GM19351 (cell line): ENCODE measurements around the gene KCNJ16.

Experiments used
- ATAC-seq: cut with Tn5 transposase; IDR thresholded peaks from one replicate; pipeline ENCODE4 v1.9.1; 2021; ENCODE audit warnings: mild to moderate bottlenecking, moderate library complexity; ENCODE audit not compliant: unreplicated experiment

KCNJ16 gene

DNA sequence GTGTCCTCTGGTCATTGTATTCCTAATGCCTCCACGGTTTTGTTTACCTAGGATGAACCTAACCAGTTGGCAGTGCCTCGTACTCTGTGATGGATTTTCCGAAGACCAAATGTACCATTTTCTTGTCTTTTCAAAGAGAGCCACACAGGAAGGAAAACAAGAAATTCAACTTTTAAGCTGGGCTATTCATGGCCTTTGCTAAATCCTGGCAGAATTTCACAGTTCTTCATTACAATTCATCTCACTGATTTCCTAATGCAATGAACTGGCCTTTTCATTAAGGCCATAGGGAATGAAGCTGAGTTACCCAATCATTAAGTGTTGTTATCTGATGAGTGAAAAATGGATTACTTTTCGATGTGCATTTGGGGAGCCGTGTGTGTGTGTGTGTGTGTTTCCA lies 7.9 kb upstream of the KCNJ16 start:
- no peak for ATAC-seq

- ATAC-seq: no peak
Measured at GRCh38 chr17:70070305-70071027, 4.6 kb upstream of the KCNJ16 start.

GRCh38 chr17:70071127-70071526 lies 3.9 kb upstream of the KCNJ16 start:
- ATAC-seq: no peak

DNA sequence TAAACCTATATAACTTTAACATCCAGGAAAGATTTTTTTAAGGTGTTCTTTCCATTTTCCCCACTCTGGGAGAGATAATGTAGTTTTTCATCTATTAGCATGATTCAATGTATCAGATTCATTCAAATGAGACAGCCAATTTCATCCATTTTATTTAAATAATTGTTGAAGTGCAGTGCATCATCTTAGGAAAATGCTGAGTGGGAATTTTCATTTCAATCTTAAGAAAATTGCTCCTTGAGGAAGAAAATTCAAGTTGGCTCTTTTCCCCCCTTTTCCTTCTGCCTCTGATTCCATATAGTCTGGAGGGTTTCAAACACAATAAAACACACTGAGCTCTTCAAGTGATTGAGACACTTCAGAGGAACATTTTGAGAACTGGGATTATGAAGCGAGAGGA lies 3.4 kb upstream of the KCNJ16 start:
- ATAC-seq: no peak

- ATAC-seq: no peak
Measured at GRCh38 chr17:70072546-70073309, 2.3 kb upstream of the KCNJ16 start.

DNA sequence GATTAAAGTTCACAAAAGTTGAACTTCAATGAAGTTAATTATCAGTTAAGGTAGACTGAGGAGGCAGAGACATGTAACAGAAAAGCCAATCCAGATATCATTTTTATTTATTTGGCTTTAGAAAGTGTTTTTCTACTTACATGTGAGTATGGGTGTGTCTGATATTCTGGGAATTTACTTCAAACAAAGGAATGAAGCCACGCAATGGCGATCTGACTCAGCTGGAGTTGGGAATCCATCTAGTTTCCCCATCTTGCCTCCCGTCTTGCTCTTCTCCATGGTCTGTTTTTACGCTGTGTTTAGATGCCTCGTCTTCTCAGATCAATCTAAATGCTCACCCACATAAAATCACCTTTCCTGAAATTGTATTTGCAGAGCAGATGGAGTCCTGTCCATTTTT lies 1.7 kb upstream of the KCNJ16 start:
- ATAC-seq: no peak

- no peak for ATAC-seq
Measured at GRCh38 chr17:70073799-70074198, 1.2 kb upstream of the KCNJ16 start.

DNA sequence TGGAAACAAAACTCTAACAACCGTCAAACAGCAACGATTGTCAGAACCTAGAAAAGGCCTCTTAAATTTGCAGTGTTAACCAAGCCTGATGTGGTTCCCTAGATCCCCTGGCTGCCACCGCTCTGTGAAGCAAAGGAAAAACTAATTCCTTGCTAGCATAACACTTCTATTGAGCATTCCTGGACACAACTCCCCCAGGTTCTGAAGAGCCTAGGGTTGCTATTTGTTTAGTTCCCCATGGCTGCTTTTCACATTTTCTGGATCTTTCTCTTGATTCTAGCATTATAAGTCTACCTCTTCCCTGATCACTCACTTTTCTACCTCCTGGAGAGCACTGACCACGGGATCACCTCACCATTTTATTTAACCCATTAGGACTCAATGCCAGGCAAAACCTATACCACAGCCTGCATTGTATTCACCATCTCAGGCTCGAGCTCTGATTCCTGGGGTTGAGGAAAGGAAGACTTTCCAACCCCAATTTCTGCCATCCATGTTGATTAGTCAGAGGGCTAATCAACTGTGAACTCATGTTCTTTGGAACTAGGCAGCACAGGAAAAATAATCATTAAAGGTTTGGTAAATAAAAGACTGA lies 692 bp upstream of the KCNJ16 start:
- no peak for ATAC-seq

DNA sequence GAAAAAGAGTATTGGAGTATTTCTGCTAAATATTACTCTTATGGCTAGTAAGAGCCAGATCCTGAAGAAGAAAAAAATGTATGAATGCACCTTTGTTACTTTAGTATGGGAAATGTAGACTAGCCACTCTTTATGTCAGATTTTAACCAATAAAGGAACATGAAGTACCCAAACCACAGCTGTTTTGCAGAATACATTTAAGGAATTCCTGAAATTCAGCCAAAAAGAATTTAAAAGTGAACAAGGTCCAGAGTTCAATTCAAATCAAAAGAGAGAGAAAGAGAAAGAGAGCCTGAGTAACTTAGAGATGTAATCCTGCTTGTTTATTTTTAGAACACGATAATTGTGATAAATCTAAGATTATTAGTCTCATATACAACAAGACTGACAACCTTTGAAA lies 1.2 kb downstream of the KCNJ16 start:
- no peak for ATAC-seq

GRCh38 chr17:70076831-70077230 lies 1.8 kb downstream of the KCNJ16 start:
- ATAC-seq: no peak

DNA sequence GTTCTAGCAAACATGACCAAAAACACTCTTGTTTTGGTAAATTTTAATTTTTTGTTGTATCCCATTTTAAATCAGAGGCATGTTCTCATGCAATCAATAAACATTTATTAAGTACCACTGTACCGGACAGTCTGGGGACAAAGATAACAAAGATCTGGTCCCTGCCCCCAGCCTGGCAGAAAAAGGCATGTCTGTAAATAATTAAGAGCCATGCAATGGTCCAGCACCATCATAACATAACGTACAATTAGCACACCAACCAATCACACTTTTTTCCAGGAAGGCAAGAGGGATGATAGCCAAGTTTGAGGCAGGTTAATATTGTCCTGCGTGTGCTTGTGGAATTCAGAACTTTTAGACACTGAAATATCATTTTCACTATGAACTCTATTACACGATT lies 3.5 kb downstream of the KCNJ16 start:
- no peak for ATAC-seq

DNA sequence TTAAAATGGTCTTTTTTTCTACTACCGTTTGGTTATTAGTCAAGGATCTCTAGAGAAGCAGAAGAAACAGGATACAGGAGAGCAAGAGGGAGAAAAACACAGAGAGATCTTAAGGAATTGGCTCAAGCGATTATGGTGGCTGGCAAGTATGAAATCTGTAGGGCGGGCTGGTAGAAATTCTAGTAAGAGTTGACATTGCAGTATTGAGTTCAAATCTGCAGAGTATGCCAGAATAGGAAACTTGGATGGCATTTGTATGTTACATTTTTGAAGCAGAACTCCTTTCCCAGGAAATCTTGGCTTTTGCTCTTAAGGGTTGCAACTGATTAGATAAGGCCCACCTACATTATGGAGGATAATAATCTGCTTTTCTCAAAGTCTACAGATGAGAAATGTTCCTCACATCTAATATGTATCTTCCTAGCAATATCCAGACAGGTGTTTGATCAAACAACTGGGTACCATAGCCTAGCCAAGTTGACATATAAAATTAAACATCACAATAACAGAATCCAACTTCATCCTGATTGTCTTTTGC lies 4.0 kb downstream of the KCNJ16 start:
- ATAC-seq: no peak

DNA sequence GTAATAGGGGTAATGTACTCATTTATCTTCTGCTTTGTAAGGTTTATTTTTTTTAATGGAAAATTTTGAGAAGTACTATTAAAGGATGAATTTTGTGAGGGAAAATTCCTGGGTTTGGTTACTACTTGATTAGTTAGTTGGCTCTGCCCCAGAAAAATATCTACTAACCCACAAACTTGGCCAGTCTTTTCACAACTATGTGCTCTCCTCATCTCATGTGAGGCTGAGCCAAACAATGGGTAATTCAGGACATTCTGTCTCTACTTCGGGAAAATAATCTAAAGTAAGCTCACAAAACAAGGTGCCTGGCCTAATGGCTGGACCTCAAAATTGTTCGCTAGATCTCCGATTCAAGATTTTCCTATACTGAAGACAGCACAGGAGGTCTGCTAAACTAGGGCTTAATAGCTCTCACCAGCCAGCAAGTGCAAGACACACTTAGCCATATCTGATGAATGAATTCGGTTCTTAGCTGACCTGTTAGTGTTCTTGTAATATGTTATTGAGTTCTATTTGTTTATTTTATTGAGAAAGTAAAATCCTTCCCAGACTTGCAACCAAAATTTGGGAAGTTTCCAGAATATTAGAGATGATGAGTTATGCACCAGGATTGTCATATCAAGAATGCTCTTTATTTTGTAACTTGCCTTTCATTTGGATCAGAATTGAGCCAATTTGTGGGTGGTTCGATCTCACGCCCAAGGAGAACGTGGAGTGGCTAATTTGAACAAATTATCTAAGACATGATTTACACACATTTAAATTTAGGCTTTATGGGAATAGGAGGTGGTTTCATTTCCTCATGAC lies 5.7 kb downstream of the KCNJ16 start:
- ATAC-seq: no peak

- no peak for ATAC-seq
Measured at GRCh38 chr17:70081885-70082284, 6.9 kb downstream of the KCNJ16 start.

GRCh38 chr17:70084476-70084875 lies 9.5 kb downstream of the KCNJ16 start:
- ATAC-seq: no peak

DNA sequence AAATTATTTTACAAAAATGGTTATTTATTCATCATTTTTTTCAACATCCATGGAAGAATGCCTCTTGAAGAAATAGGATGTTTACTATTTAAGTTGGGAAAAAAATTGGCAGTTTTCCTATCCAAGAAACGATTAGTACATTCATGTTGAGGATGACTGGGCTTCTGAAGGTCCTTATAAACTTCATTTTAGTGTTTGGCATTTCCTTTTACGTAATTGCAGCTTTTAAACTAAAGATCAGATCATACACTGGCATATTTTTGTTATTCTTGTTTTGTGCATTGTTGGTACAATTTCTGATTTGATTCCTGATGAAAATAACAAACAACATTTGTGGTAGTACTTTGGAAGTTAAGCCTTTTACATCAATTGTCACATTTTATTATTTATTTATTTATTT lies 11.5 kb downstream of the KCNJ16 start:
- no peak for ATAC-seq

GRCh38 chr17:70089513-70090148 lies 14.6 kb downstream of the KCNJ16 start:
- no peak for ATAC-seq

GRCh38 chr17:70091005-70091568 lies 16.1 kb downstream of the KCNJ16 start:
- ATAC-seq: no peak

DNA sequence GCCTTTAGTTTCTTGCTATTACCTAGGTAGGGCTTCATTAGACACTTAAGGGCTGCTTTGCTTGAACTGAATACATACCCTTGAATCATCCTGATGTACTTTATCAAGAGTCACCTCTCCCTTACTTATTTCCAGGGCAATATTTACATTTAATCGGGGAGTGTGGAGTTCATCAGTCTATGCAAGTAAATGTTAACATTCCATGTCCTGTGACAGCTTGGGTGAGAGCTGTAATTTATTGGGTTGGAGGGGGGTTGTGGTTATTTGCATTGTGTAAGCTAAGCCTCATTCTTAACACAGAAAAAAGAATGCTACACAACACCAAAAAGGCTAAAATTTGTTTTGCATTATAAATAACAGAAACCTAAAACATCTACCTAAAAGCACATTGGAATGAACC lies 16.7 kb downstream of the KCNJ16 start:
- no peak for ATAC-seq

- no peak for ATAC-seq
Measured at GRCh38 chr17:70093163-70093562, 18.1 kb downstream of the KCNJ16 start.
